H1 (cell line): ENCODE data around the gene RAB22A. TPM values are rescaled to one million over a fixed set of nuclear protein-coding genes. Genes with fewer than 3 reads are reported as not detected.

Source experiments
- ATF3 ChIP-seq: IDR thresholded peaks from 2 replicates; pipeline ENCODE4 v1.6.1; 2011; ENCODE audit warnings: low read depth, mild to moderate bottlenecking, low read length; ENCODE audit not compliant: insufficient read depth
- BRCA1 ChIP-seq: IDR thresholded peaks from 2 replicates; pipeline ENCODE4 v1.6.1; 2012; ENCODE audit warnings: low read depth, low read length, improper control_type of control experiment
- CHD1 ChIP-seq: IDR thresholded peaks from 2 replicates; pipeline ENCODE4 v1.6.1; 2012; ENCODE audit warnings: low read depth, low read length, improper control_type of control experiment
- CHD7 ChIP-seq: fragments of 300-600 bp; sonication (generic); IDR thresholded peaks from 2 replicates; pipeline ENCODE4 v1.7.1; 2012; ENCODE audit warnings: low read length, moderate library complexity, mild to moderate bottlenecking, inconsistent platforms; ENCODE audit not compliant: insufficient replicate concordance
- EP300 ChIP-seq, 2 experiments: IDR thresholded peaks; 1 replicate in 1 of 2; 2 replicates in 1 of 2; pipeline ENCODE4 v1.6.1; 2011 to 2012; ENCODE audit warnings: low read depth in 2 of 2, low read length in 2 of 2, mild to moderate bottlenecking in 2 of 2, borderline replicate concordance in 1 of 2, inconsistent platforms in 1 of 2, moderate library complexity in 1 of 2
- EZH2 ChIP-seq: fragments of 200-600 bp; sonication (generic); IDR thresholded peaks from 2 replicates; pipeline ENCODE4 v1.7.1; 2012; ENCODE audit warnings: low read depth, mild to moderate bottlenecking, moderate library complexity, low read length, inconsistent platforms; ENCODE audit not compliant: severe bottlenecking
- KDM1A ChIP-seq: fragments of 200-600, 300-600 bp; sonication (generic); IDR thresholded peaks from 2 replicates; pipeline ENCODE4 v1.7.1; 2016; ENCODE audit warnings: mild to moderate bottlenecking, low read length, borderline replicate concordance
- SP1 ChIP-seq: IDR thresholded peaks from 2 replicates; pipeline ENCODE4 v1.6.1; 2011; ENCODE audit warnings: low read depth, low read length
- YY1 ChIP-seq: IDR thresholded peaks from 2 replicates; pipeline ENCODE4 v1.6.1; 2011; ENCODE audit warnings: low read depth, mild to moderate bottlenecking, low read length
- polyA plus RNA-seq, 7 experiments: library from polyadenylated mRNA; depleted of rRNA in 3 of 7; stranded (reverse) in 5 of 7; unstranded in 2 of 7; fragments of >200 nt in 5 of 7; fragments of 200-250 nt in 2 of 7; gene quantifications; 1 replicate in 5 of 7; 2 replicates in 1 of 7; 4 replicates in 1 of 7; pipeline versions ENCODE4 v1.2.1 to v1.2.3, GENCODE V29; 2011 to 2013; ENCODE audit warnings: missing spikeins in 2 of 7, mixed read lengths in 2 of 7
- total RNA-seq: library from RNA; stranded (reverse); fragmentation: NEBNext Ultra II Directional; extraction: Animal tissue kit (Norgen Biotek cat#: 25700); gene quantifications from 2 replicates; pipeline ENCODE4 v1.2.1, GENCODE V29; 2021

Gene RAB22A
- total and polyA plus RNA-seq, 2 of the 8 experiments (the other 6 are each of a cell fraction or from before 2014, with no cell fraction given): 3.1 to 6.6 TPM

- TF ChIP-seq CHD7 (no peak), CHD1 (no peak), ATF3 (no peak), KDM1A (no peak), BRCA1 (no peak), EZH2 (no peak), SP1 (no peak), EP300 (IDR thresholded peaks at IDR 0.05; ENCODE audit: borderline replicate concordance in 1 of 2, low read depth in 2 of 2, low read length in 2 of 2) (no peak), YY1 (no peak)
Measured at GRCh38 chr20:58405504-58406291, 96.2 kb downstream of the RAB22A start (continued).
